Measurements from ENCODE around the gene JAK1. TPM values are rescaled to one million over a fixed set of nuclear protein-coding genes. Genes with fewer than 3 reads are reported as not detected.

Gene JAK1
- total RNA-seq, 1 donor from 2014 or later, result 27.7 TPM

DNA sequence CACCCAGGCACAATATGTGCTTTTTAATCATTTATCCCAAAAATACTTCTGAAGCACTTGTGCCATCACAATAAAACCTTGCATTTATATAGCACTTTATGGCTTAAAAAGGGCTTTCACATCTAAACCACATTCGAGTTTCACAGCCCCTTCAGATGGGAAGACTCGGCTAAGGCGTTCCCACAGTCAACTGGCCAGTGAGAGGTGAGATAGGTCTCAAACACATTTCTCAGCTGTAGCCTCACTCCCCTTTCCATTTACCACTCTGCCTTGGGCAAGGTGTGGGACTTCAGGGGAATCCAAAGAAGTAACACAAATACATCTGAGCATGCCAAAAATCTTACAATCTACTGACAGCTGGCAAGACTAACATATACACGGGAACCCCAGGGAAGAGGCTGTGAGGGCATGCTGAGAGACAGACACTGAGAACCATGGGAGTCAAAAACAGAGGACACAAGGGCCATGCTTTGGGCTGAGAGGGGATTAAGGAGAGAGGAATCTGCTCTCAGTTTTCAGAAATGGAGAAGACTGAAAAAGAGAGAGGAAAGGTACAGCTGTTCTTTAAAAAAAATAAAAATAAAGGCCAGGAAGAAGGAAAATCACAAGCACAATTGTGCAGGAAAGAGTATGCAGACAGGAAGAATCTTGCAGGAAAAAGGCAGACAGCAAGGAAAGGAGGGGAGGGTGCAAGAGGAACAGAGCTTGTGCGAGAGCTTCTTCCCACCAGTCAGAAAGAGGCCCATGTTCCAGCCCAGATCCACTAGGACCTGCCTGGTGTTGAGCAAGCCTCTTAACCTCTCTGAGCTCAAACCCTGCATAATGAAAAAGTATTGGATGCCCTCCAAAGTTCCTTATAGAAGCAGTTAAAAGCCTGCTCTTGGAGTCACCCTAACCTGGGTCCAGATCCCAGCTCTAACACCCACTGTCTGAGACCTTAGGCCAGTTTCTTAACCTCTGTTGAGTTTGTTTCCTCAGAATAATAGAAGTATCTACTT is 73.5 kb downstream of the JAK1 start:
- H3K4me1 Mint-ChIP-seq, result peaks cover 9% of the 10 kb centered on the region
- H3K9me3 Mint-ChIP-seq, result no peaks in the 10 kb centered on the region
- no peak for DNase-seq (ENCODE audit: low read depth, low spot score)
- TF ChIP-seq, protein P1, sequence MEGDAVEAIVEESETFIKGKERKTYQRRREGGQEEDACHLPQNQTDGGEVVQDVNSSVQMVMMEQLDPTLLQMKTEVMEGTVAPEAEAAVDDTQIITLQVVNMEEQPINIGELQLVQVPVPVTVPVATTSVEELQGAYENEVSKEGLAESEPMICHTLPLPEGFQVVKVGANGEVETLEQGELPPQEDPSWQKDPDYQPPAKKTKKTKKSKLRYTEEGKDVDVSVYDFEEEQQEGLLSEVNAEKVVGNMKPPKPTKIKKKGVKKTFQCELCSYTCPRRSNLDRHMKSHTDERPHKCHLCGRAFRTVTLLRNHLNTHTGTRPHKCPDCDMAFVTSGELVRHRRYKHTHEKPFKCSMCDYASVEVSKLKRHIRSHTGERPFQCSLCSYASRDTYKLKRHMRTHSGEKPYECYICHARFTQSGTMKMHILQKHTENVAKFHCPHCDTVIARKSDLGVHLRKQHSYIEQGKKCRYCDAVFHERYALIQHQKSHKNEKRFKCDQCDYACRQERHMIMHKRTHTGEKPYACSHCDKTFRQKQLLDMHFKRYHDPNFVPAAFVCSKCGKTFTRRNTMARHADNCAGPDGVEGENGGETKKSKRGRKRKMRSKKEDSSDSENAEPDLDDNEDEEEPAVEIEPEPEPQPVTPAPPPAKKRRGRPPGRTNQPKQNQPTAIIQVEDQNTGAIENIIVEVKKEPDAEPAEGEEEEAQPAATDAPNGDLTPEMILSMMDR (conservative IDR thresholded peaks at IDR 0.05), result no peak
- peaks cover 19% of the 10 kb centered on the region for H3K27me3 Mint-ChIP-seq (ENCODE audit: low read depth)
- no peak overlapping the region for H3K27ac Mint-ChIP-seq (ENCODE audit: unreplicated experiment)
- no peaks in the 10 kb centered on the region for H3K36me3 Mint-ChIP-seq (ENCODE audit: low read depth)
- H3K4me3 Mint-ChIP-seq, result no peak overlapping the region

DNA sequence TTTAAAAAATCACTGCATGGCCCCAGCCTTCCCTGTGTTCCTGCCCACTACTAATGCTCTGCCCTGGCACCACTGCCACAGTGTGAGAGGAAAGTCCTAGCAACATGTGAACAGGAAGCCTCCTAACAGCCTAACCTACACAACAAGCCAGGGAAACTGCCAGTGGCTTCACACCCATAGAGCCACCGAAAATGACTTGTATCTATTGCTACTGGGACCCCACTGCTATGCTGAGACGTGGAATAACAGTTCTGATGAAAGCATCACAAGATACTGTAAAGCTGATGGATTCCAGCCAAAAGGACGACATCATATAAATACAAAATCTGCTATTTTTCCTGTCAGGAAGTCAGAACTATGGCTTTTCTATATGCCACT is 74.9 kb downstream of the JAK1 start:
- peaks cover 15% of the 10 kb centered on the region for H3K4me1 Mint-ChIP-seq
- DNase-seq (ENCODE audit: low read depth, low spot score), result no peak
- TF ChIP-seq, protein P1 (conservative IDR thresholded peaks at IDR 0.05), result no peak
- H3K9me3 Mint-ChIP-seq, result no peaks in the 10 kb centered on the region
- H3K27ac Mint-ChIP-seq (ENCODE audit: unreplicated experiment), result no peak overlapping the region
- no peaks in the 10 kb centered on the region for H3K36me3 Mint-ChIP-seq (ENCODE audit: low read depth)
- H3K4me3 Mint-ChIP-seq, result no peak overlapping the region
- H3K27me3 Mint-ChIP-seq (ENCODE audit: low read depth), result peaks cover 22% of the 10 kb centered on the region

DNA sequence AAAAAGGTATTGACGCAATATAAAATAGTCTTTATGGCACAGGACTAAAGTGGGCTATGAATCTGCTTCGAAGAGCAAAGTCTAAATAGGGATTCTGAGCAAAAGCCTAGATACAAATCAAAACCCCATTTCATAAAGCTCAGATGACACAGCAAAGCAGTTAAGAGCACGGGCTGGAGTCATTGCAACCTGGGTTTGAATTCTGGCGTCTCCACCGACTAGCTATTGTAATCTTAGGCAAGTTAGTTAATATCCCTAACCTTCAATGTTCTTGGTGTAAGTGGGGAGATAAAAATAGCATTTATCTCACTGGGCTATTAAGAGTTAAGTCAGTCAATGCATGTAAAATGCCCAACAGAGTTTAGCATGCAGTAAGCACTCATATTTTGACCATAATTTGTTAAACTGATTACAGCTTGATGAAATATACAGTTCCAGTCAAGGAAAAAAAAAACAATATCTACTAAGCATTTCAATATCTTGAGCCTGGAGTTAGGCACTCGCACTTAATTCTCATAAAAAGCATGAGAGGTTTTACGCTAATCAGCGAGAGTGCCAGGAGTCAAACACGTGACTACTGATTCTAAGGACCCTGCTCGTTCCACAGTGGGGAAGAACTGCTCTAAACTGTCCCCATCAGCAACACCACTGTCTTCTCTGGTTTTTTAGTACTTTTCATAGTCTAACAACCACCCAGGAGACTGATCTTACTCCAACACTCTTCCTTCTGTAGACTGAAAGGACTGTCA is 75.5 kb downstream of the JAK1 start:
- Mint-ChIP-seq H3K27me3 (ENCODE audit: low read depth) (peaks cover 25% of the 10 kb centered on the region), H3K9me3 (no peaks in the 10 kb centered on the region), H3K4me1 (peaks cover 16% of the 10 kb centered on the region), H3K36me3 (ENCODE audit: low read depth) (no peaks in the 10 kb centered on the region), H3K4me3 (no peak overlapping the region), H3K27ac (ENCODE audit: unreplicated experiment) (no peak overlapping the region)
- TF ChIP-seq, protein P1 (conservative IDR thresholded peaks at IDR 0.05), result no peak
- DNase-seq (ENCODE audit: low read depth, low spot score), result no peak

DNA sequence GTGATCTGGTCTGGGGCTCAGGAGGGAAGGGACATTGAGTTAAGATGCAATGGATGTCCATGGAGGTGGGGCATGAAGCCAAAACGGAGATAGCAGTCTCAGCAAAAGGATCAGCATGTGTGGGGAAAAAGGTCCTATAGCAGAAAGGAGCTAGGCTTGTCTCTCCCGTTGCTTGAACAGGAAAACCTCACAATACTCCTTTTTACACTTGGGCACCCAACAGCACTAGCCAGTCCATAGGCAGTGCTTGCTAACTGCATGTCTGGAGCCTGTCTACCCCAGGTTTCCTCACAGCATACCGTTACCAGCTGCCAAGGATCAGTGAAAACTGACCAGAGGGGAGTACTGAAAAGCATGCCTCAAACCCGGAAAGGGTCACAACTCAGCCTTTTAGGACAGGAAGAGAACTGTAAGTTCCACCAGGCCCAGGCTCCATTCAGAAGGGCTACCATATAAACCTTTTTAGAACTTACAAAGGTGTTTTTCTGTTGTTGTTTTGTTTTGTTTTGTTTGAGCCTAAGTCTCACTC is 78.6 kb downstream of the JAK1 start:
- TF ChIP-seq, protein P1 (conservative IDR thresholded peaks at IDR 0.05), result no peak
- no peak overlapping the region for H3K4me3 Mint-ChIP-seq
- peaks cover 17% of the 10 kb centered on the region for H3K27me3 Mint-ChIP-seq (ENCODE audit: low read depth)
- H3K36me3 Mint-ChIP-seq (ENCODE audit: low read depth), result no peaks in the 10 kb centered on the region
- no peak overlapping the region for H3K27ac Mint-ChIP-seq (ENCODE audit: unreplicated experiment)
- peaks cover 16% of the 10 kb centered on the region for H3K4me1 Mint-ChIP-seq
- no peaks in the 10 kb centered on the region for H3K9me3 Mint-ChIP-seq
- no peak for DNase-seq (ENCODE audit: low read depth, low spot score)

DNA sequence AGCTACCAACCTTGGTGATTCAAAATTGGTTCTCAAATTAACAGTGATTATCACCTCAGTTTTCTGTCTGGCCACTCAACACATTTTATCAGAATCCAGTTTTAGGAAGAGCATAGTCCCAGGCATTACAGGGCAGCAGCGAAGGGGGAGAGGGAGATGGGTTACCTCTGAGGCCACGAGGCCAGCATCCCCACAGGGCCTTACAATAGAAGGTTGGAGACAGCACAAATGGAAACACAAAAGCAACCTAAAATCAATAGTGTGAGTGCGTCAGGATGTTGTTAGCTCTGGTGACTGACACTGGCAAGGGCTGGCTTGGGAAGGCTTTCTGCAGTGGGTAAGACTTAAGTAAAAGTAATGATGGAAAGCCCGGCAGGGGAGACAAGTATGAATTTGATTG is 79.5 kb downstream of the JAK1 start:
- no peak overlapping the region for H3K4me3 Mint-ChIP-seq
- H3K27ac Mint-ChIP-seq (ENCODE audit: unreplicated experiment), result no peak overlapping the region
- peak; percentile 6 for DNase-seq (ENCODE audit: low read depth, low spot score)
- H3K9me3 Mint-ChIP-seq, result no peaks in the 10 kb centered on the region
- TF ChIP-seq, protein P1 (conservative IDR thresholded peaks at IDR 0.05), result no peak
- H3K4me1 Mint-ChIP-seq, result peaks cover 16% of the 10 kb centered on the region
- peaks cover 15% of the 10 kb centered on the region for H3K27me3 Mint-ChIP-seq (ENCODE audit: low read depth)
- H3K36me3 Mint-ChIP-seq (ENCODE audit: low read depth), result no peaks in the 10 kb centered on the region
